NCI-H2029 (cell line): ENCODE measurements around the gene EMP1.

Source experiments
- DNase-seq: peaks from one replicate; lab custom pipeline; 2025; lab: John Stamatoyannopoulos, UW

Gene EMP1, protein sequence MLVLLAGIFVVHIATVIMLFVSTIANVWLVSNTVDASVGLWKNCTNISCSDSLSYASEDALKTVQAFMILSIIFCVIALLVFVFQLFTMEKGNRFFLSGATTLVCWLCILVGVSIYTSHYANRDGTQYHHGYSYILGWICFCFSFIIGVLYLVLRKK

DNA sequence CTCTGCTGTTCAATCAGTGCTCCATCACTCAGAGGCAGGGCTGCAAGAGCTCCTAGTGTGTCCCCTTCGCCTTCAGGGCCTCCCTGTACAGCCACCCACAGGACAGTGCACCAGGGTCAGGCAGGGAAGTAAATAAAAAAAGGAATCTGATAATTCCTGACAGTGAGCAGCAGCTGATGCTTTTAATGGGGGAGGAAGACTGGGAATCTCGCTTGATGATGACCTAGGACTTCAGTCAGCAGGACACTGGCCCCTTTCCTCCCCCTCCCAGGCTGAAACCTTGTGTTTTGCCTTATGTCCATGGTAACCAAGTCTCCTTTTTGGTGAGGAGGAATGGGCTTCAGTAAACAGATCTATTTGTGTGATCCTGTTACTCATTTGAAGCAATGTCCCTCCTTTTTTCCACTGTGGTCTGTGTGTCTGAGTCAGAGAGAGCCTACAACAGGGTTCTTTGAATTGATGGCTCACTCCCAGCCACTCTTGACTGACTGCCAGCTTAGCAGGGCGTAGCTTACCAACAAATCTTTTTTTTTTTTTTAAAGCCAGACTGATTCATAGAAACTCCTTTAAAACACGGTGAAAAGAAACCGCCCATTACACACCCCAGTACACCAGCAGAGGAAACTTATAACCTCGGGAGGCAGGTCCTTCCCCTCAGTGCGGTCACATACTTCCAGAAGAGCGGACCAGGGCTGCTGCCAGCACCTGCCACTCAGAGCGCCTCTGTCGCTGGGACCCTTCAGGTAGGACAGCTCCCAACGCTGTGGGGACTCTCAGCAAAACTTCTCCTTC, at the start of gene EMP1:
Gene EMP1, plus strand, starts transcription at position 597 of the 792 bp plus-strand sequence. CDS start 14,785 bp downstream, outside the sequence.
- DNase-seq: no peak

DNA sequence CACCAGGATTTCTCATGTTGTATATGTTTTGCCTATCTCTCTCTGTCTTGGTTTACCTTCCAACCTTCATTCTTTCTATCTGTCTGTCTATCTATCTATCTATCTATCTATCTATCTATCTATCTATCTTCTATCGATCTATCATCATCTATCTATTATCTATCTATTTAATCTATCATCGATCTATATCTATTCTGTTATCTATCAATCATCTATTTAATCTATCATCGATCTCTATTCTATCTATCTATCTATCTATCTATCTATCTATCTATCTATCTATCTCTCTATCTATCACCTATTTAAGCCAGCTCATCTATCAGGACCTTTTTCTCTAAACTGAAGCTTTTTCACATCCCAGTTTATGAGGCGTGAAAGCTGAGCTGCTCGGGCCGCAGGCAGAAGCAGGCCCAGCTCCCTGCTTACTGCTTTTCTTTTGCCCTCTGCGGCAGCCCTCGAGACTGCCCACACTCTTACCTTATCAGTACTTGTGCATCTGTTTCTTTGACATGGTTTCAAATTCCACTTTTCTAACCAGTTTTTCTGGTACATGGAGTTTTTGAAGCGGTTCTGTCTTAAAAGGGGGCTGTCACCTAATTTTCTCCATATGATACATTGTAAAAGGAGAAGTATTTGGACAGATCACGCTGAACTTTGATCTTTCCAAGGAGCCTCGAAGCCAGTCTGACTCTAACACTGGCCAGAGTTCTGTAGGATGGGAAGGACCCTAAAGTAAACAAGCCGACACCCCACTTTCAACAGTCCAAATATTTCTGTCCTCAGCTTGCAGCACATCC, 48.6 kb upstream of the EMP1 start:
- no peak for DNase-seq

- no peak for DNase-seq
Observed at GRCh38 chr12:13148485-13148847, 48.1 kb upstream of the EMP1 start.

- no peak for DNase-seq
Observed at GRCh38 chr12:13149411-13149810, 47.1 kb upstream of the EMP1 start.

GRCh38 chr12:13152281-13152680, 44.2 kb upstream of the EMP1 start:
- no peak for DNase-seq

DNA sequence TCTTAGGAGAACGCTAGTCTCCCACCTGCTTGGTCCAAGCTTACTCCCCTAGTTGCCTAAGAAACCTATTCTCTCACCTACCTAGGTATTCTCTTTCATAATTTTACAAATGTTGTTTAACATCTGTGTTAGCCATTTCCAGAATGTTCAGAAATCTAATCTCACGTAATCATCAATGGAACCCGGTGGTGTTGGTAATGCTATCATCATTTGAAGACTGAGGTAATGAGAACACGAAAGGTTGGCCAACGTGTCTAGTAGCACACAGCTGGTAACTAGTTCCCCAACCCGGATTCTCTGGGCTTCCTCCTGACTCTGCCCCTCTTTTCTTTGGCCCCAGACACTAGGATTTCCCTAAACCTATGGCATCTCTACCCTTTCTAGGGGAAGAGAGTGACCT, 43.8 kb upstream of the EMP1 start:
- DNase-seq: no peak

DNA sequence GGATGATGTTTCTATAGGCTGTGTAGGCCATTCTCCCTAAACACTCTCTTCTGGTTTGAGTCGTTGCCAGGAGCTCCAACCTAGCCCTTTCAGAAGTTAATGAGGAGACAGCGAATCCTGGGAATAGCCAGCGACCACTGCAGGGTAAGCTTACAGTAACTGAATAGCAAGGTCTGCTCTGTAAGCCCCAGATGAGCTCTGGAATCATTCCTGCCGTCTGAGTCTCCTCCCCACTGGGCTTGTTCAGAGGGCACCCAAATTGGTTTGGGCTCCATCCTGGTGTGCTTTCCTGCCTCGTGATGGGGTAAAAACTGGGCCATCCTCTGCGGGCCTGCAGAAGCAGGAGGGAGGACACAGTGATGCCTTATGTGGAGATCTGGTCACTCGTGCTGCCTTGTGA, 43.3 kb upstream of the EMP1 start:
- no peak for DNase-seq

DNA sequence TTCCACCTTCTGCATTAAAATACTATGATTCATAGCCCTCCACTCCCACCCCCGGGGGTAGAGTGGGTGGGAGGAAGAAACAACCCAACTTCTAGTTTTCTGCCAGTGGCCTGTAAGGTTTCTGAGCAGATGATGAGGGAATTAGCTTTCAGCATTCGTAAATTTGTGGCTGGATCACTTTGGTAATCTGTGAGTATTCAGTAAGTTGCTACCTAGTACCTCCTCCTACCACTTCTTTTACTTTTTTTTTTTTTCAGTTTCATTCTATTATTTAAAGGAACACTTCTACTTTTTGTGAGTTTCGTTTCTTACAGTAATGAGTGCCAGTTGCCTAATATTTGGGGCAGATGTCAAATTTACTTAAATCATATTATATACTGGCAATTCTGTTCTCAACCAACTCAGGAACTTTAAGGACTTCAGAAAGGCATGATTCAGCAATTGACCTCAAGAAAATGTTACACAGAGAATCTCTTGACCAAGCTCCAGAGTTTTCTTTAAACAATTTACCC, 42.4 kb upstream of the EMP1 start:
- DNase-seq: no peak

- DNase-seq: no peak
Observed at GRCh38 chr12:13154831-13155230, 41.7 kb upstream of the EMP1 start.

DNA sequence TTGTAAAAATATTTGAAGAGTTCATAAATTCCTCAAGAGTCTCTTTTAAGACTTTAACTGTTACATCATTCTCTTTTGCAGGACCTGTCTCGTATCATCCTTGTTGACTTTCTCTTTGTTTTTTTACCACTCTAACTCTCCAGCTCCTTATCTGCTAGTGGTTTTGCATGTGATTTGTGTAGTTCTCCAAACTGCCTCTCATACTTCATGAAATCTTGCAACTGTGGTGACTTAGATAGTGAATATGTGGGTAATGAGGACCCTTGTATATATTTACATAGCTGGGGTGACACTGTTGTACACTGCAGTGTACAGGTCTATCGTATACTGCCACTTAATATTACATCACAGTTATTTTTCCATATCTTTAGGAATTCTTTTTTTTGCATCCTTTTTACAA, 40.2 kb upstream of the EMP1 start:
- DNase-seq: no peak

DNA sequence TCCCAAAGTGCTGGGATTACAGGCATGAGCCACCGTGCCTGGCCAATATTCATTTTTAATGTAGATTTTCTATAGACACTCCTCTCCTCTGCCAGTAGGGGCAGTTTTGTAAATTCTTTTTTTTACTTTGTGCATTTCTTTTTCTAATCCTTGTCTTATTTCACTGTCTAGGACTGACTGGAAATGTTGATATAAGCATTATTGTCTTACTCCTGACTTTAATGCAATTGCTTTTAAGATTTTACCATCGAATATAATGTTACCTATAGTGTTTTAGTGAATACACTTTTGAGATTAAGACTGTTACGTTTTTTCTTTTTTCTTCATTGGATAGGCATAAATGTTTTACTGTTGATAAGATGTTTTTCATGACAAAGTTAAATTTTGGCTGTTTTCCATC, 35.4 kb upstream of the EMP1 start:
- no peak for DNase-seq

DNA sequence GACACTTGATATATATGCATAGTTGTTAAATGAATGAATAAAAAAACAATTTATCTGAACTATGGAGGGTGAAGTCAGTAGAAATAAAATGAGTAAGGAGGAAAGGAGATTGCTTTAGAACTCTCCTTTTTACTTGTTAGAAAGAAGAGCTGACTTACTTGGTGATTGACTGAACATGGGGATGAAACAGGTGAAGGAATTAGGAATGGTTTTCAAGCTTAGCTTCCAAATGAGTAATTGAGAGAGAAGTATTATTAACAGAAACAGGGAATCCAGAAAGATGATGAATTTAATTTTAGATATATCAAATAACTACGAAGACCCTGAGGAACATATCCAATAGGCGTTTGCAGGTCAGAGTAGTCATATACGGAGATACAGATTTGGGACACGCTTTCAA, 33.6 kb upstream of the EMP1 start:
- no peak for DNase-seq

GRCh38 chr12:13163868-13164635, 32.5 kb upstream of the EMP1 start:
- DNase-seq: no peak

DNA sequence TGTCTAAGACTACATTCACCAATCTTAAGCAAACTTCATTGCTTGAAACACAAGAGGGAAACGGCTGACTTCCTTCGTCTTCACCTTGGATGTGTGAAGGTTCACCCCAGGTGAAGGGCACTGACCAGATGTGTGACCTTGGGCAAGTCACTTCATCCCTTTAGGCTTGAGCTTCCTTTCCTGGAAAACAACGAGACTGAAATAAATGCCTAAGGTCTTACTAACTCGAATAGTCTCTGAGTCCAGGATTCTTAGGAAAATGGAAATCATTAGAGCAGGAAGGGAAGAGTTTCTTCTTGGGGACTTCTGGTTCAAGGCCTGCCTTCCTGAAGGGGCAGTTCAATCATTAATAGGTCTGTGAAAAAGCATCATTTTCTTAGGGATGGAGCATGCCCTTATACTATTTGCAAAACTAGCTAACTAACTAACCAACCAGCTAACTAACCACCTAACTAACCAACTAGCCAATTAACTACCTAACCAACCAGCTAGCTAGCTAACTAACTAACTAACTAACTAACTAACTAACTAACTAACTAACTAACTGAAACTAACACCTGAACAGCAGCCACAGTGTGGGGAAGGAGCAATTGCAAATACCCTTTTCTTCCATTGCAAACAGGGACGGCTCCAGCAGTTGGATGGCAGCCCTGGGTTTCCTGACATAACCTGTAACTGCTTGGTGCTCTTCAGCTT, 31.5 kb upstream of the EMP1 start:
- no peak for DNase-seq

- DNase-seq: no peak
Observed at GRCh38 chr12:13165617-13166041, 30.9 kb upstream of the EMP1 start.

GRCh38 chr12:13167226-13167625, 29.3 kb upstream of the EMP1 start:
- no peak for DNase-seq

DNA sequence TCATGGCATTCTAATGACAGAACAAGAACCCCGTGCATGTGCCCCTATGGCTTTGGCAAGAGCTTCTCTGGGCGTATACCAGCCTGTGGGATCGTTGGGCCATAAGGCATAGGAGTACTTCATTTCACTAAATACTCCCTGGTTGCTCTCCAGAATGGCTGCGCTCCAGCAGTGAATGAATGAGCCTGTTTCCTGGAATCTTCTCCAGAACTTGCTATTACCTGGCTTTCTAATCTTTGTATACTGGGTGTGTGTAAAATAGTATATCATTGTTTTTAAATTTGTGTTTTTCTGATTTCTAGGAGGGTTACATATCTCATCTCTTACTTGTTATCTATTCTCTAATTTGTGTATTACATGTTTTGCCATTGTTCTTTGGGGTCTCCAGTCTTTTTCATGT, 28.6 kb upstream of the EMP1 start:
- no peak for DNase-seq

DNA sequence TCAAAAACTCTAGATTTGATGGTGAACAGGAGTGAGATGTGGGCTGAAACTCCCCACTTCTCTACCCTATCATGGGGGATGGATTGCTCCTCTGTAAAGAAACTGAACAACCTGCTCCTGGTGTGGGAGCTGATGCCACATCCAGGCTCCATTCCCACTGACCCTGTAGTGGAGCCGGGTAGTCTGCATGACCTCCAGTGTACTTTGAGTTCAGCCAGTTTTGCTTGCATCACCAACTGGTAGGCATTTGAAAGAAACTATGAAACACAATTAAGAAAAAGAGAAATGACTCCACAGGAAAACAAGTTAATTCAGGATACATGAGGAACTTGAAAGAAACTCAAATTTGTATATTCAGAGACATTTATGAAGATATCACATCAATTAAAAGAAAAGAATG, 27.3 kb upstream of the EMP1 start:
- no peak for DNase-seq

GRCh38 chr12:13170892-13171490, 25.5 kb upstream of the EMP1 start:
- no peak for DNase-seq

DNA sequence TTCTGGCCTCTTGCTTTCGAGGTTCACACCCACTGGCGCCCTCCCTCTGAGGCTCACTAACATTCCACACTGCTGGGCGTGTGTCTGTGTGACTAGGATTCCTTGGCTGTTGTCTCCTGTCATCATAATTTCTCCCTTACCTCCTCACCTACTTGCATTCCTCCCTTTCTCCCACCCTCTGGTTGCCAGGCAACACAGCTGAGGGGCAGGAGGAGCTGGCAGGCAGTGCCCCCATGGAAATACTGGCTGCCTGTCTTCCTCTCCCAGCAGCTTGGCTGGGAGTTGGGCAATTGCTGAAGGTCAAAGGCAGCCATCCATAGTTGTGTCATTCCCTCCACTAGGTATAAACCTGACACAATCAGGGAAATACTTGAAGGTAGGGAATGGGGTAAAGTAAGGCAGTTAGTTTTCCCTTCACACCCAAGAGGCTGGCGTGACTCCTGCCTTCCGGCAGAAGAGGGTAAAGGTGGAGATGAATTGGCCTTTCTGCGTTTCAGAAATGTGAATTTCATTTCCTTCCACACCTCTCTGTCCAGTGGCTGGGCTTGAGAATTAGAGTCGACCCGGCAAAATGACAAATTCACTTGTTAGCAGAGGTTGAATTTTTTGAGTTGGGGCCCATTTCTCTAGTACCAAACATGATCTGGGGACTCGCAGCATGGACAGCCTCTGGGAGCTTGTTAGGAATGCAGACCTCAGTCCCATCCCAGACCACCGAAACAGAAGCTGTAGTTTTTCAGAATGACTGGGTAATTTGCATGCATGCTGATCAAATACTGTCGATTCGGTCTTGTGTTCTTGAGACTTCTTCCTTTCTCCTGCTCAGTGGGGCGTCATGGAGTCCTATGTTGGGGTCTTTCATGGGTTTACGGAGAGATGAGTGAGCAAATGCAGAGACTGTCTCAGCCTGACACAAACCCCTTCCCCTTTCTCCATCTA, 24.3 kb upstream of the EMP1 start:
- DNase-seq: no peak
